COLO668 (cell line): ENCODE measurements around the gene NIBAN1.
A peak's percentile ranks its signal among the peaks of the same experiment; 100 is the strongest.
"Not testable (repeated sequence)": the region's sequence is repeated elsewhere in the genome, so short reads cannot be mapped to it uniquely, and the experiment has no call there.

Experiments
- DNase-seq: peaks from one replicate; lab custom pipeline; 2025; ENCODE audit not compliant: unreplicated experiment; lab: John Stamatoyannopoulos, UW

Gene NIBAN1

DNA sequence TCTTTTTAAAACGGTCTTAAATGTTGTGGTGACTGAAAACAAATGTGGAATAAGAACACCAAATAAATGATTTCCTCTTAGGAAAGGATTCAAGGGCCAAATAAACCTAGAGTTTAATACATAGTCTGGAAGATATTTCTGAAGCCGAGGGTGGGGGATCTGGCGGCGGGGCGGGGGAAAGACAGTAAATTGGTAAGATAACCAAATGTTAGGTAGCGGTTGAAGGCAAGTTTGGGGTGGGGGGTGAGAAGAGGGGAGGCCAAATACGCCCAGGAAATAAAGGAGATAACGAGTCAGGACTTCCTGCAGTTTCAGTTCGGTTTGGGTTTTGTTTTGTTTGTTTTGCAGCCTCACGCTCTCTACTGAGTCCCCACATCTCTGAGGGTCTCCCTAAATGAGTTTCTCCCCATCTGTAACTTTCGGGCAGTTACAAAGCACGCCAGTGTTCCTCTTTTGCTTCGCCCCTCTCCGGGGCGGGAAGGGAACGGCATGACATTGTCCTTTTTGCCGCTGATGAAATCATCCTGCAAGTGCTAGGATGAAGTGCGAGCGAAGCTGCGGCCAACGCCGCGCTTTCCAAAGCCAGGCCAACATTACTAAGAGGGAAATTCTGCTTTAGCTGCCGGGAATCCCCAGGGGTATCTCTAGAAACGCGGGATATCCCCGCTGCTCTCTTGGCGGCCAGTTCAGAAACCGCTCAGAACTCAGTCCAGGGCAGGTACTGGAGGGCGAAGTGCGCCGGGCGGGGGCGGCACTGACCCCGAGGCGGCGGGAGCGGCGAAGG, 844 bp downstream of the NIBAN1 start:
- peak; percentile 82 for DNase-seq

DNA sequence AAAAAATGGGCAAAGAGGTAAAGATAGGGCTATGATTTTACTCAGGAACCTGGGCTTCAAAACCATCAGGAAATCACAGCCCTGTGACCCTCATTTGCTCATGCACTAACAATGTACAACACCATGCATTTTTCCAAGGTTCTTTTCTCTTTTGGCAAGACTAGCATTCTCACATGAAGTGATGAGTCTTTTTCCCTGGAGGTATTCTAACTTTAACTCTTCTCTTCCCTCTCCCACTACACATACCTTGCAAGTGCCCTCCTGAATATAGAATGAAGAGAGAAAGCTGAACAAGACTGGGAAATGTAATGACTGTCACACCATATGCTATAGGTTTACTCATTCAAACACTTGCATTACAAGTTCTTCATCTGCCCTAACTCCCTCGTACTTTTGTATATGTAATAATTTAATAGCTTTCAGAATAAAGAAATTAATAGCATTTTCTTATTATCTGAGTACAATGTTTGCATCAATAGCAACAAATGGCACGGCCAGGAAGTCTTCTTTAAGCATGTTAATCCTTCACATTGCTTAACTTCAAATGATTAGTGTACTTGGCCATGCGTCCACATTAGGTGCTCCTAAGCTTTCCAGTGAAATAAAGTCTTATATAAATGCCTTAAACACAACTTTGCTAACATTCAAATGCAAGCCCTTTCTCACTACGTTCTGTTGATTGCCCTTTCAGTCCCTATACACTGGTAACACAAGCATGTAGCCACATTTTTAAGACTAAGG, 1.8 kb downstream of the NIBAN1 start:
- DNase-seq: no peak

DNA sequence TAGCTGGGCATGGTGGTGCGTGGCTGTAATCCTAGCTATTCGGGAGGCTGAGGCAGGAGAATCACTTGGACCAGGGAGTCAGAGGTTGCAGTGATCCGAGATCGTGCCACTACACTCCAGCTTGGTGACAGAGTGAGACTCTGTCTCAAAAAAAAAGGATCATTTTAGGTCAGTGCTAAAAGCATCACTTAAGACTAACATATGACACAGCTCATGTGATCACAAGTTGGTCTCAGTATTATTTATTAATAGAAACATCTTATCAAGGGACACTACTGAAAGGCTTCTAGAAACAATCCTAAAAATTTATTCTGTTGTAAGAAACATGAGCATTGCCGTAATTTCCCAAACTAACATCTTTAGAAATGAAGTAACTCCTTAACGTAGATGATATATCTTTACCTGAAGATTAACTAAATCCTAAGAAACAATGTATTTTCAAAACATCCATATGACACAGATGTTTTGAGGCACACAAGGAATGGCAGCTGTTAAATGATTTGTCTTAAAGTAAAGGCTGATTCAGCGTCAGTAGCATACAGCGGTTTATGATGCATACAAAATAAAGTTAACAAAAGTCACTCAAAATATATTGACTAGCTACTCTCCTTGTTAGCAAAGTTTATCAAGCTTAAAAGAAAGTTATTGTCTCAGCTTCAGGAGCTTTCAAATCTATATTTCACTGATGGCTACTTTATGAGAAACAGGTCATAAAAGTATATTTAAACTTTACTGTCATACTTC, 2.6 kb downstream of the NIBAN1 start:
- no peak for DNase-seq

GRCh38 chr1:184970691-184971161, 3.6 kb downstream of the NIBAN1 start:
- DNase-seq: no peak

GRCh38 chr1:184966989-184967388, 7.3 kb downstream of the NIBAN1 start:
- no peak for DNase-seq

GRCh38 chr1:184965944-184966860, 8.1 kb downstream of the NIBAN1 start:
- DNase-seq: no peak

GRCh38 chr1:184965439-184965838, 8.9 kb downstream of the NIBAN1 start:
- no peak for DNase-seq

DNA sequence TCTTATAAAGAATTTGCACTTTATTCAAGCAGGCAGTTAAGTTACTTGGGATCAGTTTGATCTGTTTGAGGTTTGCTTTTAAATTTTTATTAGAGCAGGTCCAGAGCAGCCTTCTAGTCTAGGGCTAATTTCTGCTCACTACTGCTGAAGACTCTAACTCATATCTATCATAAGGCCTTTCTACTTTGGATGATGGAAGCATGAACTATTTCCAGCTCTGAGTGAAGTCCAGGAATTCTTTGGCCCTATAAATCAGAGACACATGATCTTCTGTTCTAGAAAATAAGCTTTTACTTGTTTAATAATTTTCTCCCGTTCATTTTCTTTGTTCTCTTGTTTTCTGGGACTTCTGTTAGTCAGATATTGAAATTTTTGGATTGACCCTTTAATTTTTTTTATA, 14.7 kb downstream of the NIBAN1 start:
- DNase-seq: no peak

- DNase-seq: no peak
Observed at GRCh38 chr1:184958554-184959353, 15.6 kb downstream of the NIBAN1 start.

DNA sequence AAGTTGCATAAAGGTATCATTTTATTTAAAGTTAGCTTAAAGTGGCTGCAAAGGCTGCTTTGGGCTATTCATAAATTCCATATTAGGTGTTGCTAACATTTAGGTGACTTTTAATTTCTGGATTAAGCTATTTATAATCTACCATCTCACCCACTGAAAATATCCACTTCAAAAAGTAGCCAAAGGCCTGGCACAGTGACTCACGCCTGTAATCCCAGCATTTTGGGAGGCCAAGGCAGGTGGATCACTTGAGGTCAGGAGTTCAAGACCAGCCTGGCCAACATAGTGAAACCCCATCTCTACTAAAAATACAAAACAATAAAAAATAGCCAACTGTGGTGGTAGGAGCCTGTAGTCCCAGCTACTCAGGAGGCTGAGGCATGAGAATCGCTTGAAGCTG, 16.4 kb downstream of the NIBAN1 start:
- DNase-seq: not testable (repeated sequence)

DNA sequence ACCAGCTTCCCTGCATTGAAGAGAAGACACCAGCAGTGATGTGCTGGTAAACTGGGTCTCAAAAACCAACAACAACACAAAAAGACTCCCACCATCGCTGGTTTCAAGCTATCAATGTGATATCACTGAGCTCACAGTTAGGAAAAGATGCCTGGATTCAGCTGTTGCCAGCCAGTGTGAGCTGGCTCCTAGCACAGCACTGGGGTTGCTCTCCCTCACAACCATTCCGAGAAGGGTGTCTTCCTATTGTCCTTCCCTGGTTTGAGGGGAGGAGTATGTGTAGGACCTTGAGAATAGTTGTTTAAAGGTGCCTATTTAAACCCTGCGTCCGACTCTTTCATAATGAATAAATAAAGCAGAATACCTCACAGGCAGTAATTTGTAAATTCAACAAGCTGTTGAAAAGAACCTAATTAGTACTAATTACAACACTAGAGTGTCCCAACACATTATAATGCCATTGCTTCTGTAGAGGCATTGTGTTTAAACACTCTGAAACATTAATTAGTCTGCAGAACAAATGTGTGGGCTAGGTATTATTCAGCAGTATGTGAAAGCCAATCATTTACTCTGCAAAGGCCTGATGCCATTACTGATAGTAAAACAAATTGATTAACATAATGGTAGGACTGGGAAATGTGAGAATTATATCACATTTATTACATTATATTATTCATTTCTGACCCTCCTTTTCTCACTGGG, 17.2 kb downstream of the NIBAN1 start:
- no peak for DNase-seq

GRCh38 chr1:184954232-184954995, 19.9 kb downstream of the NIBAN1 start:
- no peak for DNase-seq

- no peak for DNase-seq
Observed at GRCh38 chr1:184953600-184954219, 20.6 kb downstream of the NIBAN1 start.

DNA sequence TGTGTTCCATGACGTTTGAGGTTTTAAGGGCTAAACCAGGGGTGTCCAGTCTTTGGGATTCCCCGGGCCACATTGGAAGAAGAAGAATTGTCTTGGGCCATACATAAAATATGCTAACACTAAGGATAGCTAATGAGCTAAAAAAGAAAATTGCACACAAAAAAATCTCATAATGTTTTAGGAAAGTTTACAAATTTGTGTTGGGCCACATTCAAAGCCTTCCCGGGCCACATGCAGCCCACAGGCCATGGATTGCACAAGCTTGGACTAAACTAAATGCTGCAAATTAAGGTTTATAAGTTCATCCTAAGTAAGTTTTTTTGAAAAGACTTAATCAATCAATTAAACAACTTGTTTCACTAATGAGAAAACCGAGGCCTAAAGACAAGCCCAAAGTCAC, 21.9 kb downstream of the NIBAN1 start:
- DNase-seq: no peak

DNA sequence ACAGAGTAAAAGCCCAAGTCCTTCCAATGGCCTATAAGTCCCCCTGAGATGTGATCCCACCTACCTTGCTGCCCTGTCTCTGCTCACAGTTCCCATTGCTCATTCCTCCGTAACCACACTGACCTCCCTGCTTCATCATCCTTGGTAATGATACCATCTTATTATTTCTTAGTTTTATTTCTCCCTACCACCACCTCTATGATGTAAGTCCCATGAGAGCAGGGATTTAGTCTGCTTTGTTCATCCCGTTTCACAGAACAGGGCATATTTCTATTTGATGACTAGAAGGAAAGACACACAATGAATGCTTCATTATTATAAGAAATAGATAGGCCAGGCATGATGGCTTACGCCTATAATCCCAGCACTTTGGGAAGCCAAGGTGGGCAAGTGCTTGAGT, 22.5 kb downstream of the NIBAN1 start:
- no peak for DNase-seq

GRCh38 chr1:184950906-184951305, 23.4 kb downstream of the NIBAN1 start:
- no peak for DNase-seq

DNA sequence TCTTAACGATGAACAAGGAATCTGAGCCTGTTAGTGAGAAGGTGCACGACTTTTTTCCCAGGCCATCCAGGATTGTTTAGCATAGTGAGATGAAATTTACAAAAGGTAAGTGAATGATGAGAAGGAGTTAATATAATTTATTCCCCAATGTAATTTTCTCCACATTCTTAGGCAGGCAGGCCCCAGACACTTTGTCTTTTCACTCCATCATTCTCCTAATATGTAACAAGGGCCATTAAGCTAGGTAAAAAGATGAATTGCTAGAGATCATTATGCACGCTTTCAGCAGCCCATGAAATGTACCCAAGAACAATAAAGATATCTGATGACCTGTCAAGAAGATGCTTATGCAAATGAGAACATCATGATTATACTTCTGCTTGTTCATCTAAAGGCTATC, 24.1 kb downstream of the NIBAN1 start:
- DNase-seq: no peak
